SH-SY5Y (cell line): Measurements from ENCODE around the gene MAPK13.

Experiments used
- GATA2 ChIP-seq: IDR thresholded peaks from 2 replicates; pipeline ENCODE4 v1.6.1; 2011; ENCODE audit warnings: mild to moderate bottlenecking, low read depth, low read length
- GATA3 ChIP-seq: IDR thresholded peaks from 2 replicates; pipeline ENCODE4 v1.6.1; 2011; ENCODE audit warnings: low read depth, mild to moderate bottlenecking, low read length, moderate library complexity

DNA sequence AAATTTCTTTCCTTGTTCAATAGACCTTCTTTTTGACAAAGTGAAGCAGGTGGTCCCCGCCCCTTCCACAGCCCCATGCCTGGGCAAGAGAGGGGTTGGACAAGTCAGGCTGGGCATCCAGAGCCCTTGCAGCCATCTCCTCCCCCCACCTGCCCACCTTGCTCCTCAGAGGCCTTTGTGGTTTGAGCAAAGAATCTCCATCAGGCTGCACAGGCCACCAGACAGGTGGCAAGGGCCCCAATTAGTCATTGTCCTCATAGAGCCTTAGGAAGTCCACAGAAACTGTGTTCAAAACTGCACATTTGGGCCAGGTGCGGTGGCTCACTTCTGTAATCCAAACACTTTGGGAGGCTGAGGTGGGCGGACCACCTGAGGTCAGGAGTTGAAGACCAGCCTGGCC is 1.5 kb upstream of the MAPK13 start:
- no peak for TF ChIP-seq GATA3
- TF ChIP-seq GATA2, result no peak
